ENCODE measurements around the gene SAA1.

- TF ChIP-seq CTCF (IDR thresholded peaks at IDR 0.05) (no peak), POLR2A (IDR thresholded peaks at IDR 0.05) (no peak)
These were observed 17.5 kb upstream of the SAA1 start, which contains the start of gene SAA2 for GRCh38 chr11:18248561-18248960.

All from prostate gland (tissue), 2 donors.